Cerebellar cortex (tissue), 1 donor: ENCODE data around the gene SLBP.

Experiments
- DNase-seq: peaks from one replicate; pipeline ENCODE4 v3.0.0-alpha.2; 2015; ENCODE audit warnings: low spot score

Gene SLBP

GRCh38 chr4:1748465-1748995 is 36.4 kb upstream of the SLBP start:
- peak; percentile 70 for DNase-seq

GRCh38 chr4:1747603-1747967 is 35.5 kb upstream of the SLBP start:
- no peak for DNase-seq

- peak; percentile 67 for DNase-seq
Measured at GRCh38 chr4:1746919-1747602, 34.9 kb upstream of the SLBP start.

GRCh38 chr4:1746265-1746691 is 34.2 kb upstream of the SLBP start:
- DNase-seq, result peak; percentile 81

- DNase-seq, result no peak
Measured at GRCh38 chr4:1745697-1746096, 33.6 kb upstream of the SLBP start.

GRCh38 chr4:1745165-1745564 is 33.0 kb upstream of the SLBP start:
- no peak for DNase-seq

- no peak for DNase-seq
Measured at GRCh38 chr4:1744552-1744951, 32.4 kb upstream of the SLBP start.

GRCh38 chr4:1743975-1744374 is 31.9 kb upstream of the SLBP start:
- DNase-seq, result no peak

GRCh38 chr4:1743551-1743950 is 31.4 kb upstream of the SLBP start:
- DNase-seq, result no peak

GRCh38 chr4:1741208-1741607 is 29.1 kb upstream of the SLBP start:
- no peak for DNase-seq

- no peak for DNase-seq
Measured at GRCh38 chr4:1740021-1740545, 28.0 kb upstream of the SLBP start.

- no peak for DNase-seq
Measured at GRCh38 chr4:1739358-1739757, 27.2 kb upstream of the SLBP start.

- DNase-seq, result no peak
Measured at GRCh38 chr4:1738410-1738809, 26.3 kb upstream of the SLBP start.

GRCh38 chr4:1737666-1738065 is 25.5 kb upstream of the SLBP start:
- no peak for DNase-seq

GRCh38 chr4:1736812-1737211 is 24.7 kb upstream of the SLBP start:
- no peak for DNase-seq

GRCh38 chr4:1735215-1735614 is 23.1 kb upstream of the SLBP start:
- no peak for DNase-seq

- DNase-seq, result no peak
Measured at GRCh38 chr4:1732911-1733310, 20.8 kb upstream of the SLBP start.

GRCh38 chr4:1731180-1731579 is 19.1 kb upstream of the SLBP start:
- DNase-seq, result no peak

GRCh38 chr4:1730532-1731135 is 18.5 kb upstream of the SLBP start:
- DNase-seq, result no peak

- DNase-seq, result no peak
Measured at GRCh38 chr4:1728061-1728980, 16.2 kb upstream of the SLBP start.

- DNase-seq, result no peak
Measured at GRCh38 chr4:1727117-1728031, 15.3 kb upstream of the SLBP start.
